Anterior cingulate cortex (tissue), 58 donors: ENCODE results near the gene ENPP7.
"Not testable (repeated sequence)": the region's sequence is repeated elsewhere in the genome, so short reads cannot be mapped to it uniquely, and the experiment has no call there.

ENCODE experiments used
- DNase-seq, 58 donors: peaks; one replicate each; lab custom pipeline; 2025; lab: John Stamatoyannopoulos, UW

The ENPP7 gene

DNA sequence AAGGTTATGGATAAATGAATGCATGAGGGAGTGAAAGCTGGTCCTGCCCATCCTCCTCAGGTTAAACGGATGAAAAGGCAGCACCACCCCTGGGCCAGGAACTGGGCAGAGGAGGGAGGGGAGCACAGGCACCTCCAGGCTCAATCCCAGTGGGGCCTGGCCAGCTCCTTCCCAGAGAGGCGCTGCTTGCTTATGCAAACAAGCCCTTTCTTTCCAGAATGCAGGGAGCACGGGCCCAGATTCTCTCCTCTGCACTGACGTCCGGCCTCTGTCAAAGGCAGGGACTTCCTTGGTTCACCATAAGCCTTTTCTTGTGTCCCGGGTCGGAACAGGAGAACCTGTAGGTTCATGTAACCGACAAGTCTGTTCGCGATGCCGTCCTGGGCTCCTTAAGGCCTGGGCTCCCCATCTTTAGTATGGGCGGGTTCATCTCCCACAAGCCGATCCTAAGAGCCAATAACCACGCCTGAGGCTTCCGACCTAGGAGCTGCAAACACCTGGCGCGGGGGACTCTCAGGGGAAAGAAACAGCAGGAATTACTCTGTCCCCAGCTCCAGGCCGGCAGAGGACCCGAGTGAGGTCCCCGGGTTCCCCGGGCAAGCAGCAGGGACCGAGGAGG, 16.3 kb downstream of the ENPP7 start:
- DNase-seq = no peak

- peak in 6 of 58 donors; percentile 13 to 34 (median 22) for DNase-seq
Observed at GRCh38 chr17:79747508-79748294, 17.0 kb downstream of the ENPP7 start.

- no peak for DNase-seq
Observed at GRCh38 chr17:79748295-79749099, 17.8 kb downstream of the ENPP7 start.

GRCh38 chr17:79749156-79749815, 18.5 kb downstream of the ENPP7 start:
- no peak for DNase-seq

- no peak for DNase-seq
Observed at GRCh38 chr17:79749958-79750357, 19.2 kb downstream of the ENPP7 start.

DNA sequence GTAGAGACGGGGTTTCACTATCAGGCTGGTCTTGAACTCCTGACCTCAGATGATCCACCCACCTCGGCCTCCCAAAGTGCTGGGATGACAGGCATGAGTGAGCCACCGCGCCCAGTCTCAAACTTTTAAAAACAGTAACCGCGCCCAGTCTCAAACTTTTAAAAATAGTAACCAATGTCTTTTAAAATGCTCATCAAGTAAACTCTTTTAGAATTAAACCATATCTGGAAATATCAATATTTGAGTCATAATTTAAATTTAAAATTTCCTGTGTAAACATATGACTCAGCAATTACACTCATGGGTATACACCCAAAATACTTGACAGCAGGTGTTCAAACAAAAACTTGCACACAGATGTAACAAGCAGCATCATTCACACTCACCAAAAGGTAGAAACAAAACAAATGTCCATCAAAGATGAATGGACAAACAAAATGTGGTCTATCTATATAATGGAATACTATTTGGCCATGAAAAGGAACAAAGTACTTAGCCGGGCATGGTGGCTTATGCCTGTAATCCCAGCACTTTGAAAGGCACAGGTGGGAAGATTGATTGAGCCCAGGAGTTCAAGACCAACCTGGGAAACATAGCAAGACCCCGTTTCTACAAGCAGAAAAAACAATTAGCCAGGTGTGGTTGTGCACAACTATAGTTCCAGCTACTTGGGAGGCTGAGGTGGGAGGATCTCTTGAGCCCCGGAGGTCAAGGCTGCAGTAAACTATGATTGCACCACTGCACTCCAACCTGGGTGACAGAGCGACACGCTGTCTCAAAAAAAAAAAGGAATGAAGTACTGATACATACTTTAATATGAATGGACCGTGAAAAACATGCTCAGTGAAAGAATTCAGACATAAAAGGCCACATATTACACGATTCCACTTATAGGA, 20.2 kb downstream of the ENPP7 start:
- no peak for DNase-seq

GRCh38 chr17:79752175-79752574, 21.4 kb downstream of the ENPP7 start:
- no peak for DNase-seq

DNA sequence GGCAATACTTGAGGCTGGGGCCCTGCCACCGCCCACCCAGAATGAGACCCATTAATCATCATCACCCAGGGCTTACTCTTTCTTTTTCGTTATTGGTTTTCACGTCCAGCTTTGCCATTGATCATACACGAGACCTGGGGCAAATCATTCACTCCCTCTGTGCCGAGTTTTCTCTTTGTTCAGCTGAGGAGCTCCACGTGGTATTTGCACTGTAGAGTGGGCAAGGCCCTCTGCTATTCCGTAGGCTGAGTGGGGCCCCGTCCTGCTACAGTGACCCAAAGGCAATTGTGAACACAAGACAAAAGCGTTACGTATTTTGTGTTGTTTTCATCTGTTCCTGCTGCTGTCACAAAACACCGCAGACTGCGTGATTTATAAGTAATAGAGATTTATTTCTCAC, 23.6 kb downstream of the ENPP7 start:
- no peak for DNase-seq

DNA sequence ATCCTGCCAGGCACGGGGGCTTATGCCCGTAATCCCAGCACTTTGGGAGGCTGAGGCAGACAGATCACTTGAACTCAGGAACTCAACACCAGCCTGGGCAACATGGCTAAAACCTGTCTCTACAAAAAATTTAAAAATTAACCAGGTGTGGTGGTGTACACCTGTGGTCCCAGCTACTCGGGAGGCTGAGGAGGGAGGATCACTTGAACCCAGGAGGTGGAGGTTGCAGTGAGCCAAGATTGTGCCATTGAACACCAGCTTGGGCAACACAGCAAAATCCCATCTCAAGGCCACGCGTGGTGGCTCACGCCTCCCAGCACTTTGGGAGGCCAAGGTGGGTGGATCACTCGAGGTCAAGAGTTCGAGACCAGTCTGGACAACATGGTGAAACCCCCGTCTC, 24.2 kb downstream of the ENPP7 start:
- not testable (repeated sequence) for DNase-seq

GRCh38 chr17:79755591-79755990, 24.8 kb downstream of the ENPP7 start:
- no peak for DNase-seq

GRCh38 chr17:79757140-79757745, 26.5 kb downstream of the ENPP7 start:
- no peak for DNase-seq

DNA sequence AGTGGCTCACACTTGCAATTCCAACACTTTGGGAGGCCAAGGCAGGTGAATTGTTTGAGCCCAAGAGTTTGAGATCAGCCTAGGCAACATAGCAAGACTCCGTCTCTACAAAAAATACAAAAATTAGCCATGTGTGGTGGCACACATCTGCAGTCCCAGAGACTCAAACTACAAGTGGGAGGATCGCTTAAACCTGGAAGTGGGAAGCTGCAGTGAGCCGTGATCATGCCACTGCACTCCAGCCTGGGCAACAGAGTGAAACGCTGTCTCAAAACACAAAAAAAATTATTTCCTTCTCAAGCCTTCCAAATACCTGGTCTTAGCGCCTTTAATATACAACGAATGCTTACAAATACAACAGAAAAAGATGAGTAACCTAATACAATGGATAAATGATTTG, 27.5 kb downstream of the ENPP7 start:
- DNase-seq = no peak

DNA sequence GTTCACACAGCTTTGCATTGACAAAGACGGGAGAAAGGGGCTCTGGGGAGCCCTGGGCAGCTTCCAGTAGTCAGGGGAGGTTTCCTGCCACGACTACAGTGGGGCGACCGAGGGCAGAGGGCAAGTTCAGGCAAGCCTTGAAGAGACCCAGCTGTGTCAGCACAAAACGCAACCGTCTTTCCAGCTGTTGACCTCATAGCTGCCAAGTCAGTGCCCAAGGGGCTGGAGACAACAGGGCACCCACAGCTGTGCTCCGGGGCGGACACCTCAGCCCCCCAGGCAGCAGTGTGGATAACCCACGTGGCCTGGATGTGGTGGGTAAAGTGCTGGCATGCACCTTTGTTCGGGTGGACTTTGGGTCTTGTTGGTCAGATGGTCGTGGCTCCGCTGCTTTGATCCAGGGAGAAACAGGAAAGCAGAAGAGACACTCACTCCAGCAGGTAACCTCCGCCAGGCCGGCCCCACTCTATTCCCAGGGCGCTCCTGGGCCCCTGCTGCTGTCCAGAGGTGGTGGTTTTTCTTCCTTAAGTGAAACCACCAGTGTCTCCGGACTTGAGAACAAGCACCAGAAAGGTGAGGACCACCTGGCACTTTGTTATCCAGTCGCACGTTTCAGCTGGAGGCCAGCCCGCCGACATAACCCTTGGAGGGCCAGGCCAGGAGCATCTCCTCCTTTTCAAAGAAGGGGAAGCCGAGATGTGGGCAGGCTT, 29.6 kb downstream of the ENPP7 start:
- no peak for DNase-seq

DNA sequence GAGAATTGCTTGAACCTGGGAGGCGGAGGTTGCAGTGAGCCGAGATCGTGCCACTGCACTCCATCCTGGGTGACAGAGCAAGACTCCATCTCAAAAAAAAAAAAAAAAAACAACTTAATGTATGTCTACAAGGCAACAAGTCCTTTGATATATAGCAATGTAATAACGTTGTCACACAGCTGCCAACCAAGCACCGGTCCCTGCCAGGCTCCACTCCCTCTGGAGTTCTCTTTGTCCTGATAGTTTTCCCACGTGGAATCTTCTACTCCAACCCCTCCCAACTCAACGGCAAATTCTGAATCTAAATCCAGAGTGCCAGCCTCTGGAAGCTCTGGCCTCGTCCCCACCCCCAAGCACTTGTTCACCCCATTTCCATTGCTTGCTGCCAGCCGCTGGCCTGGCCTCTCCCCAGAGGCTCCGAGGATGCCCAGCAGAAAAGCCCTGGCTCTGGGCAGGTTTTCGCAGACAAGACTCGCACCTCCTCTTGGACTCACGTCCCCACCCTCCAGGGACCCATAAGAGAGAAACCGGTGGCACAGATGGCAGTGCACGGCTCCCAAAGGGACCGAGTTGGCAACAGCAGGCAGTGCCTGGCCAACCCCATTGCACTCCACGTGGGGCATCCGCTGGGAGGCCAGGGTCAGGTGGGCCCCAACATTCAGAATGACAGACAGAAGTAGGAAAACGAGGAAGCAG, 31.3 kb downstream of the ENPP7 start:
- DNase-seq = no peak

- no peak for DNase-seq
Observed at GRCh38 chr17:79765708-79766107, 35.0 kb downstream of the ENPP7 start.

DNA sequence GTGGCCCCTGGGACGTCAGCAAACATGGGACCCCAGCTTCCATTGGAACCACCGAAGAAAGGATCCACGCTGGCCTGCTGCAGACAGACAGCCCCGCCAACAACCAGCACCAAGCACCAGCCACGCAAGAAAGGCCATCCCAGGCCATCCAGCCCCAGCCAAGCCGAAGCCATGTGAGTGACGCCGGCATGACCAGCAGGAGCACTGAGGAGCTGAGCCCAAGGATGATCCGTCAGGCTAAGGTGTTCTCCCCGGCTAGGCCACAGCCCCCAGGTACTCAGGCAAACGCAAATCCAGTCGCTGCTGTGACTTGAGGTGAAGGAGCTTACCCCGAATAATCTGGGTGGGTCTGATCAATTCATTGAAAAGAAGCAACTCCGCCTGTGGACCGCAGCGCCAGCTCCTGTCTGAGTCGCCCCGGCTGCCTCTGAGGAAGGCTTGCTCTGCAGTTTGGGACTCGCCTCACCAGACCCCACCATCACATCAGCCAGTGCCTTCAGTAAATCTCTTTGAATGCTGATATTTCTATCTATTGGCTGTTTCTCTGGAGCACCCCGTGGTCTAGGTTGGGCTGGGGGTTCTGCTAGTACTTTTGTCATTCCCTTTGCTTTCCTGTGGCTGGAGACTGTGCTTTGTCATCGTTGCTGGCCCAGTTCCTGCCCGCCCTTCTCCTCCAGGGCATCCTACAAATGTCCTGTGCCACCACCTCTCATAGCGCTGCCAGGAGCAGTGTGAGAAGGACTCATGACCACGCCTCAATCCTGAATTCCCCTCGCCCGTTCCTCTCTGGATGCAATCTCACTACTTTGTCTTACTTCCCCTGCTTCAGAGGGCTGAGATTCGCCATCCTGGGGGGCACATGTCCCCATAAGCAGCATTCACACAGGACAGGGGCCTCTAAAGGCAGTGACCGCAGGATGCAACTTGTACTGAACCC, 39.1 kb downstream of the ENPP7 start:
- no peak for DNase-seq

- no peak for DNase-seq
Observed at GRCh38 chr17:79771276-79771675, 40.5 kb downstream of the ENPP7 start.
